ENCODE results near the gene RTTN.

- TF ChIP-seq CTCF (IDR thresholded peaks at IDR 0.05; ENCODE audit: insufficient read depth, low read length, poor library complexity, severe bottlenecking) (no peak), EZH2phosphoT487 (conservative IDR thresholded peaks at IDR 0.05; ENCODE audit: low read length) (no peak)
Observed at GRCh38 chr18:70154591-70155194, 50.8 kb downstream of the RTTN start.

Measured in SU-DHL-6 (cell line).